IMR-90 (cell line): ENCODE measurements around the gene GLRX3.

Experiments used
- POLR2A ChIP-seq: IDR thresholded peaks from 2 replicates; pipeline ENCODE4 v1.6.1; 2012; ENCODE audit warnings: mild to moderate bottlenecking, low read depth, low read length
- TF ChIP-seq, protein P1 (sequence below): conservative IDR thresholded peaks from 2 replicates; pipeline ENCODE4 v1.5.1; 2012; ENCODE audit warnings: mild to moderate bottlenecking, low read depth, low read length, improper control_type of control experiment

DNA sequence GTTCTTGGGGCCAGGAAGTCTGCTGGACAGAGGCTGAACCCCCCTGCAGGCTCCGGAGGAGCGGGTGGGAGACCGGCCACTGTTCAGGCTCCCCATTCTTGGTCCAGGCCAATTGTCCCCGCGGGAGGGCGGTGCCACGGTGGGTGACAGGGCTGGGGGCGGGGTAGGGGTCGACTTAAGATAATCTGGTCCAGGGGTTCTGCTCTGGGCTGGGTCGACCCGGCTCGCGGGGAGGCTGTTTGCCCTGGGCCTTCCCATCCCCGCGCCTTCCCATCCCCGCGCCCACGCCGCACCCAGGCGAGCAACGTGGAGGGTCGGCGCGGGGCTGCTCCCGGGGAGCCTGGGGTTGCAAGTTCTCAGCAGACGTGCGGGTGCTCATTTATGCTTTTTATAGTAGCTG is 7.3 kb upstream of the GLRX3 start:
- TF ChIP-seq, protein P1, sequence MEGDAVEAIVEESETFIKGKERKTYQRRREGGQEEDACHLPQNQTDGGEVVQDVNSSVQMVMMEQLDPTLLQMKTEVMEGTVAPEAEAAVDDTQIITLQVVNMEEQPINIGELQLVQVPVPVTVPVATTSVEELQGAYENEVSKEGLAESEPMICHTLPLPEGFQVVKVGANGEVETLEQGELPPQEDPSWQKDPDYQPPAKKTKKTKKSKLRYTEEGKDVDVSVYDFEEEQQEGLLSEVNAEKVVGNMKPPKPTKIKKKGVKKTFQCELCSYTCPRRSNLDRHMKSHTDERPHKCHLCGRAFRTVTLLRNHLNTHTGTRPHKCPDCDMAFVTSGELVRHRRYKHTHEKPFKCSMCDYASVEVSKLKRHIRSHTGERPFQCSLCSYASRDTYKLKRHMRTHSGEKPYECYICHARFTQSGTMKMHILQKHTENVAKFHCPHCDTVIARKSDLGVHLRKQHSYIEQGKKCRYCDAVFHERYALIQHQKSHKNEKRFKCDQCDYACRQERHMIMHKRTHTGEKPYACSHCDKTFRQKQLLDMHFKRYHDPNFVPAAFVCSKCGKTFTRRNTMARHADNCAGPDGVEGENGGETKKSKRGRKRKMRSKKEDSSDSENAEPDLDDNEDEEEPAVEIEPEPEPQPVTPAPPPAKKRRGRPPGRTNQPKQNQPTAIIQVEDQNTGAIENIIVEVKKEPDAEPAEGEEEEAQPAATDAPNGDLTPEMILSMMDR: no peak
- TF ChIP-seq POLR2A: no peak
